ENCODE data around the gene BPIFB6.

The BPIFB6 gene

DNA sequence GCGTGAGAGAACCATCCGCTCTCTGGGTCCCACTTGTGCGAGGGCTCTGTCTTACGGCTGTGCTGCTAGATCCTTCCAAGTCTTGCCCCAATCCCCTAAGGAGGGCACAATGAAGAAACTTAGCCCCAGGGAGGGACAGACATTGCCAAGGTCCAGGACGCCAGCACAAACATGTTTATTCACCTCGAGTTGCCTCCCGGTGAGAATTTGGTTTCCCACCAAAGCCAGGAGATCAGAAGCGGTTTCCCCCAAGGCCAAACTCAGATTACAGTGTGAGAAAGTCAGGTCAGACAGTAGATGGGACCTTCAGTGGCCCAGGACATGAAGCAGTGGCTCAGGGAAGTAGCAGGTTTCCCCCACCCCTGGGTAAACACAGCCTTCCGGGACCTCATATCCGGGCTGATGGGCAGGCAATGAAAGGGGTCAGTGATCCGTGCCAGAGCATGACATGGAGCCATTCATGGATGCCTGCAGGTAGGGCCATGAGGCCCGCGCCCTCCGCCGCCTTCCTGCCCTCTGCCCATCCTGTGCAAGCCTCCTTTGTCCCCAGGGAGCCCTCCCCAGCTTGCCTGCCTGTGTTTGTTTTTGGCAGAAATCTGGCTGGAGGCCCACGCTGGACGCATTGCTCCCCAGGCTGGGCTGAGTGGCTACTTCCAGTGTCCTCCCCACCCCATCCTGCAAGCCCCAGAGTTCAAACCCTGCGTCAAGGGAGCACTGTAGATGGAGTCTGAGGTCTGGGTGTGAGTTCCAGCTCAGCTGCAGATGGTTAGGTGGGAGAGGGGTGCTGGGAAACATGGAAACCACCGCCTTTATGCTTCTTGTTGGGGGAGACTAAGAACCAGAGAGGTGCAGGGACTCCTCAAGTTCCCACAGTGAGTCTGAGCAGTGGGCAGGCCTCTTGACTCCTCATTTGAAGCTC, 22.0 kb upstream of the BPIFB6 start:
- TF ChIP-seq, protein P1, sequence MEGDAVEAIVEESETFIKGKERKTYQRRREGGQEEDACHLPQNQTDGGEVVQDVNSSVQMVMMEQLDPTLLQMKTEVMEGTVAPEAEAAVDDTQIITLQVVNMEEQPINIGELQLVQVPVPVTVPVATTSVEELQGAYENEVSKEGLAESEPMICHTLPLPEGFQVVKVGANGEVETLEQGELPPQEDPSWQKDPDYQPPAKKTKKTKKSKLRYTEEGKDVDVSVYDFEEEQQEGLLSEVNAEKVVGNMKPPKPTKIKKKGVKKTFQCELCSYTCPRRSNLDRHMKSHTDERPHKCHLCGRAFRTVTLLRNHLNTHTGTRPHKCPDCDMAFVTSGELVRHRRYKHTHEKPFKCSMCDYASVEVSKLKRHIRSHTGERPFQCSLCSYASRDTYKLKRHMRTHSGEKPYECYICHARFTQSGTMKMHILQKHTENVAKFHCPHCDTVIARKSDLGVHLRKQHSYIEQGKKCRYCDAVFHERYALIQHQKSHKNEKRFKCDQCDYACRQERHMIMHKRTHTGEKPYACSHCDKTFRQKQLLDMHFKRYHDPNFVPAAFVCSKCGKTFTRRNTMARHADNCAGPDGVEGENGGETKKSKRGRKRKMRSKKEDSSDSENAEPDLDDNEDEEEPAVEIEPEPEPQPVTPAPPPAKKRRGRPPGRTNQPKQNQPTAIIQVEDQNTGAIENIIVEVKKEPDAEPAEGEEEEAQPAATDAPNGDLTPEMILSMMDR (IDR thresholded peaks at IDR 0.05; ENCODE audit: unreplicated experiment in 3 of 3): no peak
- Mint-ChIP-seq H3K36me3 (ENCODE audit: low read depth) (no peaks in the 10 kb centered on the region), H3K4me3 (no peak overlapping the region), H3K9me3 (peaks cover 4% of the 10 kb centered on the region), H3K4me1 (no peaks in the 10 kb centered on the region), H3K27ac (no peak overlapping the region), H3K27me3 (ENCODE audit: low read depth) (peaks cover 5% of the 10 kb centered on the region)

DNA sequence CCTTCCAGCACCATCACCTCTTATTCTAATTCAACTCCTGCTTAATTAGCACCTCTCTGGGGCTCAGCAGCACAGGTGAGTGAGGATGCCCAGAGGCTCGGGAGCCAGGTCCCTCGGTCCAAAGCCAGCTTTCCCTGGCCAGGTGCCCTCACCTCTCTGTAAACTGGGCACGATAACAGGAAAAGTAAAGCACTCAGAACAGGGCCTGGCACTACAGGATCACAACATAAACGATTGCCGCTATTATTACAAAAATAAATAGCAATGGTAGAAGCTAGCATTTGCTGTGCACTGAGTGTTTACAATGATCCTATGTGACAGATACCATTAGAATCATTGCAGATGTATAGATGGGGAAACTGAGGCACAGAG, 21.3 kb upstream of the BPIFB6 start:
- Mint-ChIP-seq H3K4me3 (no peak overlapping the region), H3K9me3 (peaks cover 3% of the 10 kb centered on the region), H3K36me3 (ENCODE audit: low read depth) (no peaks in the 10 kb centered on the region), H3K27ac (no peak overlapping the region), H3K27me3 (ENCODE audit: low read depth) (peaks cover 5% of the 10 kb centered on the region), H3K4me1 (no peaks in the 10 kb centered on the region)
- TF ChIP-seq, protein P1 (IDR thresholded peaks at IDR 0.05; ENCODE audit: unreplicated experiment in 3 of 3): no peak

DNA sequence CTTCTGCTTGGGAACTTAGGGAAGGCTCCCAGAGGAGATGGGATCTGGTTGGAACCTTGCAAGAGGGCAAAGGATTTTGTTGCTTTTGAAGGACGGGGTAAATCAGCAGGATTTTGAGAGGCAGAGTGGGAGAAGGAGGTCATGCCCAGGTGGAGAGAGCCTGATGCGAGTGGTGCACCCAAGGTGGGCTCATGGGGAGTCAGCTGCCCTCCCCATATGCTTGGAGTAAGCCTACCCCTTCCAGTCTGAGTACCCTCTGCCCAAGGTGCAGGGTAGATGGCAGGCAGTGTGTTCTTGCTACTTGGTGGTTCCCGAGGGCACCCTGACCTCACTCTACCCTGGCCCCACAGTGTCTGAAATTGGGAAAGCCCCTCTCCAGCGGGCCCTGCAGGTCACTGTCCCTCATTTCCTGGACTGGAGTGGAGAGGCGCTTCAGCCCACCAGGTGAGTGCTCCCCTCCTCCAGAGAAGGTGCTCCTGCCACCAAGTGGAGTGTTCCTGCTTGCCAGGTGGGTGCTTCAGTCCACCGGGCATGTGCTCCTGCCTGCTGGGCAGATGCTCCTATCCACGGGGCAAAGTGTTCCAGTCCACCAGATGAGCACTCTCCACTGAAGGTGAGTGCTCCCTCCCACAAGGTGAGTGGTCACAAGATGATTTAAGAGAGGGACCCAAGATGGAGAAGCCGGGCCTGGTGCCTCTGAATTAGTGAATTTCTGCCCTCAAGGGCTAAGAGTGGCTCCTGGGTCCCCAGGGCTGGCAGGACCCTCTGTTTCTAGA, 20.6 kb upstream of the BPIFB6 start:
- Mint-ChIP-seq H3K27me3 (ENCODE audit: low read depth) (peaks cover 5% of the 10 kb centered on the region), H3K27ac (no peak overlapping the region), H3K9me3 (no peaks in the 10 kb centered on the region), H3K4me3 (no peak overlapping the region), H3K4me1 (no peaks in the 10 kb centered on the region), H3K36me3 (ENCODE audit: low read depth) (no peaks in the 10 kb centered on the region)
- TF ChIP-seq, protein P1 (IDR thresholded peaks at IDR 0.05; ENCODE audit: unreplicated experiment in 3 of 3): no peak

DNA sequence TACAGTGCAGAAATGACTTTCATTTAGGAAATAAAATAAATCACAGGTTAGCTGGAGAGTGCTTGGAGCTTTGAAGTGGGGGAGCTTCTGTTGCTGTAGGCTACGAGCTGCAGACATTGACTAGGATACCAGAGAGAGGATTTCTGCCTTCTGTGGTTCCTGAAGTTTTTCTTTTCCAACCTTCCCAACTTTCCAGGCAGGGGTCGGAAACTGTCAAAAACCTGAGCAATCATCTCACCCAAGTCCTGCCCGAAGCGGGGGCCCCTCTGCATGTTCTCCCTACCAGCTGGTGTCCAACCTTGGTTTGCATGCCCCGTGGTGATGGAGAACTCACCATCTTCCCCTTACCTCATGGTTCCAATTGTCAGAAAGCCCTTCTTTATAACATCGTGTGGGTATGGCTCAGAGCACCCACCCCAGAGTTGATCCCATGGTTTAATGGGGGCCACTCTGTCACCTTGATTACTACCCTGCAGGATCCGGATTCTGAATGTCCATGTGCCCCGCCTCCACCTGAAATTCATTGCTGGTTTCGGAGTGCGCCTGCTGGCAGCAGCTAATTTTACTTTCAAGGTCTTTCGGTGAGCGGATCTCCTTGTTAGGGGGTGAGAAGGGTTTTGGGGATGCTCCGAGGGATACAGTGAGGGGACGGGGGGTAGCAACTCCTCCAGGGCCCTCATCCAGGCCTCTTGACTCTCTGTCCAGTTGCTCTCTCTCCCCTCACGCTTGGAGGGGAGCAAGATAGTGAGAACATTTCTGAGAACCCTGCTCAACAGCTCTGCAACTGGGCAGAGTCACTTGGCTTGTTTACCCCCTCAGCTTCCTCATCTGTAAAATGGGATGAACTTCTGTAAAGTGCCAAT, 18.9 kb upstream of the BPIFB6 start:
- TF ChIP-seq, protein P1 (IDR thresholded peaks at IDR 0.05; ENCODE audit: unreplicated experiment in 3 of 3): no peak
- no peaks in the 10 kb centered on the region for H3K36me3 Mint-ChIP-seq (ENCODE audit: low read depth)
- H3K4me3 Mint-ChIP-seq: no peak overlapping the region
- H3K4me1 Mint-ChIP-seq: no peaks in the 10 kb centered on the region
- H3K27ac Mint-ChIP-seq: no peak overlapping the region
- H3K27me3 Mint-ChIP-seq (ENCODE audit: low read depth): peaks cover 12% of the 10 kb centered on the region
- no peaks in the 10 kb centered on the region for H3K9me3 Mint-ChIP-seq

DNA sequence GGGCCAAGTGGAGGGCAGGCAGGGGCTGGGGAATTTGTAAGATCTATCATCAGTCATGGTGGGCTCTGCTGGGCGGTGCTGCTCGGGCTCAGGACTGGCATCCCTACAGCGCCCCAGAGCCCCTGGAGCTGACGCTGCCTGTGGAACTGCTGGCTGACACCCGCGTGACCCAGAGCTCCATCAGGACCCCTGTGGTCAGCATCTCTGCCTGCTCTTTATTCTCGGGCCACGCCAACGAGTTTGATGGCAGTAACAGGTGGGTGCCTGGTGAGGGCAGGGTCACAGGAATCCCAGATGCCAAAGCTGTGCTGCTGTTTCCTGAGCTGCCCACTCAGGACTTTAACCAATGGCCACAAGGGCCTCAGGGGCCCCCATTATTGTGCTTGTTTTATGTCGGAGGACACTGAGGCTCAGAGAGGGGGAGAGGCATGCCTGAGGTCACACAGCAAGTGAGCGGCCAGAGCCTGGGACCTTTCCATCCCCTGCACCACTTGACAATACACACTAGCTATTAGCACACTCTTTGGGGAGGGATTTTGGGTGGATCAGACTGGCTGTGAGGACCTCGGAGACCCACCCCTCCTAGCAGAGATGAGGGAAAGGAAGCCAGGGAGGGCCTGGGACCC, 17.6 kb upstream of the BPIFB6 start:
- no peaks in the 10 kb centered on the region for H3K36me3 Mint-ChIP-seq (ENCODE audit: low read depth)
- TF ChIP-seq, protein P1 (IDR thresholded peaks at IDR 0.05; ENCODE audit: unreplicated experiment in 3 of 3): no peak
- no peaks in the 10 kb centered on the region for H3K4me1 Mint-ChIP-seq
- no peak overlapping the region for H3K27ac Mint-ChIP-seq
- H3K4me3 Mint-ChIP-seq: no peak overlapping the region
- H3K9me3 Mint-ChIP-seq: no peaks in the 10 kb centered on the region
- H3K27me3 Mint-ChIP-seq (ENCODE audit: low read depth): peaks cover 14% of the 10 kb centered on the region
